Upper lobe of left lung (tissue), 6 donors: ENCODE measurements around the gene PPP6R2. TPM values are rescaled to one million over a fixed set of nuclear protein-coding genes. Genes with fewer than 3 reads are reported as not detected.

ENCODE experiments used
- ATAC-seq, 2 donors: fragments of 200-7000 bp; cut with Tn5 transposase; one replicate each; pipeline ENCODE4 v1.9.1; 2022; ENCODE audit warnings: mild to moderate bottlenecking in 2 of 2, moderate library complexity in 2 of 2; ENCODE audit not compliant: low FRiP score in 2 of 2
- DNase-seq, 2 donors: peaks; one replicate each; pipeline ENCODE4 v3.0.0-alpha.2; 2019 to 2020
- H3K27ac ChIP-seq, 4 donors: fragments of 200-600 bp; sonication (generic); one replicate each; pipeline ENCODE4 v1.5.1; 2016 to 2019
- H3K27me3 ChIP-seq, 4 donors: fragments of 200-600 bp; sonication (generic); one replicate each; pipeline ENCODE4 v1.5.1; 2017 to 2019
- H3K36me3 ChIP-seq, 4 donors: fragments of 200-600 bp; sonication (generic); one replicate each; pipeline ENCODE4 v1.5.1; 2016 to 2019
- H3K4me1 ChIP-seq, 4 donors: fragments of 200-600 bp; sonication (generic); one replicate each; pipeline ENCODE4 v1.5.1; 2018 to 2019
- H3K4me3 ChIP-seq, 4 donors: fragments of 200-600 bp; sonication (generic); one replicate each; pipeline ENCODE4 v1.5.1; 2017 to 2019; ENCODE audit warnings: mild to moderate bottlenecking in 2 of 4, moderate library complexity in 1 of 4
- H3K9me3 ChIP-seq, 4 donors: fragments of 200-600 bp; sonication (generic); one replicate each; pipeline ENCODE4 v1.5.1; 2018 to 2019
- CTCF ChIP-seq, 6 experiments: fragments of 450-650 bp in 4 of 6; fragments of 200-600 bp in 2 of 6; sonication (generic) in 2 of 6; IDR thresholded peaks; one replicate each; pipeline ENCODE4 v1.5.1; 2016 to 2019; ENCODE audit warnings: antibody characterized with exemption in 6 of 6
- EP300 ChIP-seq, 4 donors: sonication (generic); formaldehyde crosslinking; IDR thresholded peaks; one replicate each; pipeline ENCODE4 v1.5.1; 2017; ENCODE audit warnings: antibody characterized with exemption in 4 of 4, control low read depth in 2 of 4
- POLR2A ChIP-seq, 4 donors: fragments of 450-650 bp; IDR thresholded peaks; one replicate each; pipeline ENCODE4 v1.5.1; 2016 to 2017; ENCODE audit warnings: antibody characterized with exemption in 4 of 4, mild to moderate bottlenecking in 2 of 4
- POLR2AphosphoS5 ChIP-seq, 2 donors: sonication (generic); formaldehyde crosslinking; IDR thresholded peaks; one replicate each; pipeline ENCODE4 v1.5.1; 2017; ENCODE audit warnings: antibody characterized with exemption in 2 of 2
- WGBS, 2 donors: methylation state at CpG; one replicate each; pipeline ENCODE4 v1.1.5; 2017 to 2018; 5-methylcytosine and 5-hydroxymethylcytosine counted together
- total RNA-seq, 6 donors: library from RNA; depleted of rRNA in 4 of 6; stranded (reverse); fragments of >200 nt in 4 of 6; gene quantifications; one replicate each; pipeline versions ENCODE4 v1.1.0 to v1.2.1, GENCODE V29; 2016 to 2021
- donor health status: DM: no; HTN: no; CAD: no; lungs with moderate emphysema.
- donor health status: DM: no; HTN: yes; CAD: no; lungs with severe emphysema.

The PPP6R2 gene
- total RNA-seq, 6 donors from 2014 or later, result 53.0 to 264 (median 63.8) TPM

GRCh38 chr22:50399751-50400331, 56.7 kb downstream of the PPP6R2 start:
- Histone ChIP-seq H3K27me3 (no peaks in the 10 kb centered on the region), H3K9me3 (no peaks in the 10 kb centered on the region), H3K4me1 (peaks cover 19 to 36% (median 28%) of the 10 kb centered on the region in 4 donors), H3K4me3 (no peak overlapping the region), H3K36me3 (peaks cover 0 to 22% (median 18%) of the 10 kb centered on the region in 4 donors), H3K27ac (peak overlapping the region; percentile 59 to 77 (median 74))
- peak; percentile 62 to 79 for DNase-seq
- 50 to 57% methylated on average over 8 of the region's 8 CpGs for WGBS, 2 donors
- ATAC-seq, result peak; percentile 58 to 72
- TF ChIP-seq POLR2A (IDR thresholded peaks at IDR 0.05), result peak in 1 of 4 donors; percentile 19
- no peak for TF ChIP-seq POLR2AphosphoS5 (IDR thresholded peaks at IDR 0.05)
- TF ChIP-seq CTCF (IDR thresholded peaks at IDR 0.05), result peak in 5 of 6 experiments; percentile 14 to 59 (median 35)
- TF ChIP-seq EP300 (IDR thresholded peaks at IDR 0.05), result no peak

- no peak for TF ChIP-seq EP300 (IDR thresholded peaks at IDR 0.05)
- TF ChIP-seq CTCF (IDR thresholded peaks at IDR 0.05), result no peak
- no peak for TF ChIP-seq POLR2A (IDR thresholded peaks at IDR 0.05)
- TF ChIP-seq POLR2AphosphoS5 (IDR thresholded peaks at IDR 0.05), result no peak
- peaks cover 0 to 17% (median 13%) of the 10 kb centered on the region in 4 donors for H3K36me3 ChIP-seq
- H3K4me3 ChIP-seq, result no peak overlapping the region
- ATAC-seq (no peak), DNase-seq (no peak)
- no peaks in the 10 kb centered on the region for H3K9me3 ChIP-seq
- H3K27me3 ChIP-seq, result no peaks in the 10 kb centered on the region
- peak overlapping the region; percentile 59 to 77 (median 74) for H3K27ac ChIP-seq
- 69 to 80% methylated on average over 4 of the region's 4 CpGs for WGBS, 2 donors
- H3K4me1 ChIP-seq, result peaks cover 19 to 36% (median 28%) of the 10 kb centered on the region in 4 donors
Observed at GRCh38 chr22:50400406-50400805, 57.3 kb downstream of the PPP6R2 start.

- H3K27me3 ChIP-seq, result no peaks in the 10 kb centered on the region
- WGBS, 2 donors, result 94 to 97% methylated on average over 5 of the region's 5 CpGs
- TF ChIP-seq CTCF (IDR thresholded peaks at IDR 0.05), result no peak
- TF ChIP-seq POLR2AphosphoS5 (IDR thresholded peaks at IDR 0.05), result no peak
- DNase-seq (no peak), ATAC-seq (no peak)
- peaks cover 19 to 36% (median 28%) of the 10 kb centered on the region in 4 donors for H3K4me1 ChIP-seq
- no peak overlapping the region for H3K4me3 ChIP-seq
- peaks cover 0 to 13% (median 10%) of the 10 kb centered on the region in 4 donors for H3K36me3 ChIP-seq
- no peaks in the 10 kb centered on the region for H3K9me3 ChIP-seq
- peak overlapping the region in 1 of 4 donors; percentile 75 for H3K27ac ChIP-seq
Observed at GRCh38 chr22:50400931-50401330, 57.8 kb downstream of the PPP6R2 start.

- H3K9me3 ChIP-seq, result no peaks in the 10 kb centered on the region
- H3K36me3 ChIP-seq, result peaks cover 0 to 13% (median 8%) of the 10 kb centered on the region in 4 donors
- WGBS, 2 donors, result 91 to 97% methylated on average over 4 of the region's 4 CpGs
- H3K4me1 ChIP-seq, result peaks cover 19 to 36% (median 28%) of the 10 kb centered on the region in 4 donors
- no peaks in the 10 kb centered on the region for H3K27me3 ChIP-seq
- no peak for DNase-seq
- ATAC-seq, result no peak
- no peak overlapping the region for H3K27ac ChIP-seq
- TF ChIP-seq CTCF (IDR thresholded peaks at IDR 0.05) (no peak), POLR2AphosphoS5 (IDR thresholded peaks at IDR 0.05) (no peak), EP300 (IDR thresholded peaks at IDR 0.05) (no peak), POLR2A (IDR thresholded peaks at IDR 0.05) (no peak)
- no peak overlapping the region for H3K4me3 ChIP-seq
Observed at GRCh38 chr22:50401907-50402306, 58.8 kb downstream of the PPP6R2 start.

GRCh38 chr22:50403701-50404101, 60.6 kb downstream of the PPP6R2 start:
- H3K27ac ChIP-seq, result peak overlapping the region in 2 of 4 donors; percentile 16 to 54

More at GRCh38 chr22:50403701-50404101, 60.6 kb downstream of the PPP6R2 start:
- TF ChIP-seq POLR2AphosphoS5 (IDR thresholded peaks at IDR 0.05) (no peak), CTCF (IDR thresholded peaks at IDR 0.05) (no peak)
- no peak overlapping the region for H3K4me3 ChIP-seq
- peak in 1 of 2 donors; percentile 42 for DNase-seq
- WGBS, 2 donors, result 22 to 24% methylated on average over 8 of the region's 8 CpGs
- H3K9me3 ChIP-seq, result no peaks in the 10 kb centered on the region
- H3K27me3 ChIP-seq, result no peaks in the 10 kb centered on the region
- peaks cover 7 to 26% (median 23%) of the 10 kb centered on the region in 4 donors for H3K36me3 ChIP-seq
- peaks cover 19 to 33% (median 27%) of the 10 kb centered on the region in 4 donors for H3K4me1 ChIP-seq
- ATAC-seq, result peak; percentile 27 to 34
